GM18951 (cell line): Measurements from ENCODE around the gene SLC22A23.
"Not testable (repeated sequence)": the region's sequence is repeated elsewhere in the genome, so short reads cannot be mapped to it uniquely, and the experiment has no call there.

Experiments
- POLR2A ChIP-seq: IDR thresholded peaks from 4 replicates; pipeline ENCODE4 v1.6.1; 2011; ENCODE audit warnings: mild to moderate bottlenecking; ENCODE audit not compliant: insufficient read length, insufficient read depth; ENCODE audit errors: extremely low read depth
- in situ Hi-C: fragments of 300-500 bp; cut with MboI; formaldehyde crosslinking; loops from one replicate; pipeline ENCODE4 v1.12.0; 2022; ENCODE audit warnings: low sequenced_read_pairs, mixed read lengths, inconsistent platforms; ENCODE audit not compliant: unreplicated experiment

SLC22A23 gene

DNA sequence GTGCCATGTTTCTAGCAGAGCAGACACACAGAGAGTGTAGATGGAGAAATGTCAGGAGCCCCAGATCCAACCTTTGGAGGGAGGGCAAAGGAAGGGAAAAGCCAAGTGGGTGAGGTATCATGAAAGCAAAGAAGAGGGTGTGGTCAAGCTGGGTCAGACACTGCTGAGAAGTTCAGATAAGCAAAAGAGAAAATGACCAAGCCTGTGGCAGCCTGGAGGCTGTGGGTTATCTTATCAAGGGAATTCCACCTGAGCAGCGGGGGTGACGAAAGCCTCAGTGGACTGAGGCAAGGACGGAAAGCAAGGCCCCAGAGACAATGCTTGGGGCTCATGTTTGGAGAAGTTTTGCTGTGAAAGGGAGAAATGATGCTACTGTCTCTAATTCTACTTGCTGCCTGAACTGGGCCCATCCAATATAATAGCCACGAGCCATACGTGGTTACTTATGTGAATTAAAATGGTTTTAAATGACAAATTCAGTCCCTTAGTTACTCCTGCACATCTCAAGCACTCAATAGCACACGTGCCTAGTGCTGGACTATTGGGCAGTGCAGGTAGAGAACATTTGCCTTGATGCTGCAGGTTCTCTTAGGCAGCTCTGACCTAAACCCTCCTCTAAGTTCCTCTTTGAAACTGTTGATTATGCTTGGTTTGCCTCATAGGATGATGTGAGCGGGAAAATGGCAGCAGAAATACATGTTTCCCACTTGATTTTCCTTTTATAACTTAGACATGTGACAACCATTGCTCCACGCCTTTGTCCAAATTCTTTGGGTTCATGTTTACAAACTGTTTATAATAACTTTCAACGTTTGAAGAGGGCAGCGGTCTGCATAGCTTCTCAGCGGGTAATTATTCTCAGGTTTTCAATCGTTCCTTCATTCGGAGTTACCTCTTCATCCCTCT, 63.7 kb downstream of the SLC22A23 start:
- in situ Hi-C loops = no loop called here
- no peak for TF ChIP-seq POLR2A

DNA sequence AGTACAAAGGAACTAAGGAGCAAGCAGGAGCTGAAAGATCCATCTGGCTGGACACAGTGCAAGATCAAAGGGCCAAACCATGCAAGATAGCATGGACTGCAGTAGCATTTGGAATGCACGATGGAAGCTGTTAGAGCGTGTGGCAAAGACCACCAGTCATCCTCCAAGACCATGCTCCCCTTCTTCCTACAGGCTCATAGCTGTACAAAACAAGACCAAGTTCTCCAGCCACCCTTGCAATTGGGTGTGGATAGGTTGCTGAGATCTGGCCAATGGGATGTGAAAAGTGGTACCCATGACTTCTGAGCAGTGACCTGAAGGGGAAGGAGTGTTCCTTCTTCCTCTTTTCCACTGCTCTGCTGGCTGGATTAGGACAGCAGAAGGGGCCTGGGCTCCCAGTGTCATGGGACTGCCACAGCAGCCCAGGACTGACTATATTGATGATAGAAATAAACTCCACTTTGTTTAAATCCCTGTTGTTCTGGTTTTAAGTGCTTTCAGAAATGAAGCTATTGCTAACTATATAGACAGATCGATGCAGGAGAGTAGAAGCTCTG, 64.9 kb downstream of the SLC22A23 start:
- in situ Hi-C loops = no loop called here
- TF ChIP-seq POLR2A = no peak

DNA sequence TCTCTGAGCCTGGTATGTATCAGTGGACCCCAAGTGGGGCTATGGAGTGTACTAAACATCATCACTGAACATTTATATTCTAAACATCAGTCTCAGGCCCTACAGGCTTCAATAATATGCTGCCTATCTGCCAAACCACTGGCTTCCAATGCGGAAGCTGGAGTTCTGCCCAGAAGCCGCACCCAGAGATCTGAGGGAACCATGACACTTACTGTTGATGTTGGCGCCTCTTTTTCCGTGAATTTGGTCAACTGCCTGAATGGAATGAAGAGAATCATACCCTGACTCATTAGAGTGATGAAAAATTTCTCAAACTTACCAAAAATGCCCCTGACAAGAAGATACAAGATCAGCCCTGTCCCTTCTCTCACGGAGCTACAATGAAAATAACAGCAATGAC, 66.2 kb downstream of the SLC22A23 start:
- in situ Hi-C loops = no loop called here
- no peak for TF ChIP-seq POLR2A

DNA sequence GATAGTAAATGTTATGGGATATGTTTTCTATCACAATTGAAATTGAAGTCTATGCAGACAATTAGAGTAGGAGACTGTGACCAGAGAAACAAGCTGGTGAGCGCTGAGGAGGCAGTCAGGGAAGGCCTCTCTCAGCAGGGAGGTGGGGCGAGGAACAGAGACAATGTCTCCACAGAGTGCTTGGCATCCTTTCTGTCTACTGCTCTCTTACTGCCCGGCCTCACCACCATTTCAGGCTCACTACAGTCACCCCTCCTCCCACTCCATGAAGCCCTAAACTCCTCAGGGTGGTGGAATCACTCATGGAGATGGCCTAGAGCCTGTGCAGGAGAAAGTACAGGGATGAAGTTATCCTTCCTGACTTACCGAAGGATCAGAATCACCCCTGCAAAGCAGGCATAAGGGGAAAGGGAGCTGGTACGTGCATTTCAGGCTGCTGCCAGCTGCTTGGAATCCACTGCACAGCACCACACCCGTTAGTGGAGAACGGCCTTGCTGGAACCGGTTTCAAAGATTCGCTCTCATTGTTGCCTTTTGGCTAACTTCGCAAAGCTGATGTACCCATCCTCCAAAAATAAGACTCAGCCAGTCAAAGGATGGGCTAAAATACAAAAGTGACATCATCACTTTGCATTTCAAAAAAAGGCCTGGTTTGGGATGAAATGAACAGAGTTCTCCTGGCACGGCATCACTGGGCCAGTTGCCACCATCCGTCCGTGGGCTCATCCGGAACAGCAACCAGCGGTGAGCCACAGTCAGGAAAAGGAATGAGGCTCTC, 67.3 kb downstream of the SLC22A23 start:
- TF ChIP-seq POLR2A = no peak
- in situ Hi-C loops = no loop called here

DNA sequence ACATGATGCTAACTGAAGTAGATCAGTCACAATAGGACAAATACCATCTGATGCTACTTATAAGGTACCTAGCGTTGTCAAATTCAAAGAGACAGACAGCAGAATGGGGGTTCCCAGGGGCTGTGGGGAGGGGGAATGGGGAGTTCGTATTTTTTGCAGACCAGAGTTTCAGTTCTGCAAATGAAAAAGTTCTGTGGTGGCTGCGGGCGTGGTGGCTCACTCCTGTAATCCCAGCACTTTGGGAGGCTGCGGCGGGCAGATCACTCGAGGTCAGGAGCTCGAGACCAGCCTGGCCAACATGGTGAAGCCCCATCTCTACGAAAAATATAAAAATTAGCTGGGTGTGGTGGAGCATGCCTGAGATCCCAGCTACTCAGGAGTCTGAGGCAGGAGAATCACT, 68.1 kb downstream of the SLC22A23 start:
- in situ Hi-C loops = no loop called here
- no peak for TF ChIP-seq POLR2A

DNA sequence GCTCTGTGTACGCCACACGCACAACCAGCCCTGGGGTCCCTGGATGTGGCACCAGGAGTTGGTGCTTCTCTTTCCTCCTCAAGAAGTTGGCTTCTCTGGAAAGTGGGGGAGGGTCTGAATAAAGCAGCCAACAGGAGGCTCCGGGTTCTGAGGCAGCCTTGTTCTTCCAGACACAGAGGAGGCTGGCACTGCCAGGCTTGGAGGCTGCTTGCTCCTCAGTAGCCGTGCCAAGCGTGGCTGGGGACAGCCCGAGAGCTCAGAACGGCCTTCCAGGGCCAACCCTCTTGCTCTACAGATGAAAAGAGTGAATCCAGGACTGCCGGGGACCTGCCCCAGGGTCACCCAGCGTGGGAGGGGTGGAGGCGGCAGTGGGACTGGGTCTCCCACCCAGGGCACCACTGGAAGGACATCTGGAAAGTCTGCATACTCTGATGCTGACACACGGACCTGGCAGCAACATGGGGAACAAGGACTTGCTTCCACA, 70.4 kb downstream of the SLC22A23 start:
- TF ChIP-seq POLR2A = no peak

DNA sequence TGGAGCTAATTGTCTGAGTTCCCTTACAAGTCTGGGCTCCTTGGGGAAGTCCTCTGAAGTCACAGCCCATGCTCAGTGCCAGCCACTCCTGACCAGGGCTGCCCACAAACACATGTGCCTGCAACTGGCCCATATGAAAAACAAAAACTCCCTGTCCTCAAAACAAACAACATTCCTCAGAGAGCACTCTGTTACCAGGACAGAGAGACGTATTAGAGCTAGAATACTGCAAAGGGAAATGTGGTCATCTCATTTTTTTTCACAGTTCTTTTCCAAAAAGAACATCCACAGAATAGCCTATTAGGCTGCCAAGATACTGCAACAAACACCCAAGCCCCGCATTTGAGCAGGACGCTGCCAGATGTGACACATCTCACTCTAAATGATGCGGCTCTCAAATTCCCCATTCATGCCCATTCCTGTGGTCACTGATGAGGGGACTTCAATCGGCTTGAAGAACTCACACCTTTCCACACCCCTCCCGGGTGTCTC, 71.1 kb downstream of the SLC22A23 start:
- no peak for TF ChIP-seq POLR2A
- in situ Hi-C loops = no loop called here

More for the DNA sequence above, 70.4 kb downstream of the SLC22A23 start:
- in situ Hi-C loops = no loop called here

DNA sequence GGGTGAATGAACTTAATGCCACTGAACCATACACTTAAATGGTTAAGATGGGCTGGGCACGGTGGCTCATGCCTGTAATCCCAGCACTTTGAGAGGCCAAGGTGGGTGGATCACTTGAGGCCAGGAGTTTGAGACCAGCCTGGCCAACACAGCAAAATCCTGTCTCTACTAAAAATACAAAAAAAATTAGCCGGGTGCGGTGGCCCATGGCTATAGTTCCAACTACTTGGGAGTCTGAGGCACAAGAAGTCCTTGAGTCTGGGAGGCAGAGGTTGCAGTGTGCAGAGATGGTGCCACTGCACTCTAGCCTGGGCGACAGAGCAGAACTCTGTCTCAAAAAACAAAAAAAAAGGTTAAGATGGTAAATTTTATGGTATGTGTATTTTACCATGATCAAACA, 71.7 kb downstream of the SLC22A23 start:
- in situ Hi-C loops = not testable (repeated sequence)

DNA sequence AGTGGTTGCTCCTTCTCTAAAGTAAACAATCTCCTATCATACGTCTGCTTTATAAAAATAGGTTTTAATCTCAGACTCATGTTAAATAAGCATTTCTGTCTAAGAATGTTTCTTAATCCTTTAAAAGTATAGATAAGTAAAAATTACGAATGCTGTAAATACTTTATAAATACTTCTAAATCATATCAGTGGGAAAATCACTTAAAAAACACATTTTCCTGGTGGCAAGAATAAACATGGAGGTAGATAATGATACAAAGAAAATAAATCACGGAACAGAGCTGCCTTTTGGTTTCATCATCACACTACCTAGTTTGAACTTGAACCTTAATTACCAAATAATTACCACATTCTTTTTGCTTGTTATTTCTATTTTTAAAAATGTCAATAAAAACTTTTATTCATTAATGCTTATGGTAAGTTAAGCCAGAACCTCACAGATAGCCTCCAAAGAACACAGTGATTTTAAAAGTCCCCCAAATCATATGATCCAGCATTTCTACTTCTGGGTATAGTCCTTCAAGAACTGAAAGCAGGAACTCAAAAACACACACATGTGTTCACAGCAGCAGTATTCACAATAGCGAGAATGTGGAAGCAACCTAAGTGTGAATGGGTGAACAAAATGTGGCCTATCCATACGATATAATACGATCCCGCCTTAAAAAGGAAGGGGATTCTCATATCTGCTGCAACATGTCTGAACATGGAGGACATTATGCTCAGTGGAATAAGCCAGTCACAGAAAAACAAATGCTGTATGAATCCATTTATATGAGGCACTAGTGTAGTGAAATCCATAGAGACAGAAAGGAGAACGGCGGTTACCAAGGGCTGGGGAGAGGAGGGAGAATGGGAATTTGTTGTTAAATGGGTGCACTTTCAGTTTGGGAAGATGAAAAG, 72.4 kb downstream of the SLC22A23 start:
- in situ Hi-C loops = no loop called here
- no peak for TF ChIP-seq POLR2A

DNA sequence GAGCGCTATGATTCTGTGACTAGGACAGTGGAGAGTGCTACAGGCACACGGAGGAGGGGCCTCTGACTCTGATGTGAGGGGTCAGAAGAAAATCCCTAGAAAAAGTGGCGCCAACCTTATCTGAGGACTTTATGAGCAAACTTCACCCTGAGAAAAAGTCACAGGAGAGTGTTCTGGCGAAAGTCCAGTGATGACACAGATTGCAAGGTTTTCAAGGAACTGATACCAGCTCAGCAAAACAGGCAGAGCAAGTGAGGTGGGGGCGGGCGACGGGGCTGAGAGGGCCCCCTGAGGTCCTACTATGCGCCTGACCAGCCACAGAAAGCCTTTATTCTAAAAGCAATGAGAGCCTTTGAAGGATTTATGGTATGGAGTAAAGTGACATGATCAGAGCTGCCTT, 73.3 kb downstream of the SLC22A23 start:
- in situ Hi-C loops = no loop called here
- no peak for TF ChIP-seq POLR2A

DNA sequence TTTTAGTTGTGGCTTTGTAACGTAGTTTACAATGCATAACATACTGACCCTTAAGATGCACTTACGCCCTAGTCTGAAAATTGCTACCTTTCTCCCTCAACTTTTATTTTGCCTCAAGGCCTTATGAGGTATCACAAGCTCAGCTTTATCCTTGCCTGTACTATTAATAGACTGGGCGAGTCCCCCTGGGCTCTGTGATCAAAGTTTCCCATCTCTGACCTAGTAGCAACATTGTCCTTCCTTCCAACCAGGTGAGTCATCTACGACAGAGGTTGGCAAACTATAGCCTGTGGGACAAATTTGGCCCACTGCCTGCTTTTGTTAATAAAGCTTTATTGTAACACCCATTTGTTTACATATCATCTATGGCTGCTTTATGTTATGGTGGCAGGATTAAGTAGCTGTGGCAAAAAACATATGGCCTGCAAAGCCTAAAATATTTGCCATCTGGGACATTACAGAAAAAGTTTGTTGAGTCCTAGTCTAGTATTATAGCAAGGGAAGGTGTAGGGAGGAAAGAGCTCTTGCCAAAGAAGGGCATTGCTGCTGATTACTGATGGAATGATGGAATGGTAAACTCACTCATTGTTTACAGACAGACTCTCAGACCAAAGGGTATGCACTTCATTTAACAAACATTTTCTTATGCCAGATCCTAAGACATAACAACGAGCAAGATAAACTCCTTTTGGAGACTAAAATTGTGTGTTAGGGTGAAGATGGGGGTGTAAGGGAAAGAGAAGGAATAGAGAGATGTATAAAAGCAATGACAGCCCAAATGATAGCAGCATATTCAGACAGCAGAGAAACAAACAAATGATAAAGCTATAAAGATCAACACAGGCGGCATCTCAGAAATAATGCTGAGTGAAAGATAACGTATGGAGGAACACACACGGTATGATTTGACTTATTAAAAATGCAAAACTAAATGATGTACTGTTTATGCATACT, 74.2 kb downstream of the SLC22A23 start:
- no peak for TF ChIP-seq POLR2A
- in situ Hi-C loops = no loop called here
